HG03039 (cell line): ENCODE results near the gene ASL.
"Not testable (repeated sequence)": the region's sequence is repeated elsewhere in the genome, so short reads cannot be mapped to it uniquely, and the experiment has no call there.

Experiments
- ATAC-seq: cut with Tn5 transposase; IDR thresholded peaks from one replicate; pipeline ENCODE4 v1.9.1; 2021; ENCODE audit warnings: mild to moderate bottlenecking, moderate library complexity; ENCODE audit not compliant: unreplicated experiment

The ASL gene

GRCh38 chr7:66116680-66117420 lies 41.2 kb downstream of the ASL start:
- ATAC-seq: not testable (repeated sequence)

- ATAC-seq: no peak
Observed at GRCh38 chr7:66118603-66119002, 43.0 kb downstream of the ASL start.

- no peak for ATAC-seq
Observed at GRCh38 chr7:66119245-66119850, 43.7 kb downstream of the ASL start.

GRCh38 chr7:66123175-66123528 lies 47.5 kb downstream of the ASL start:
- no peak for ATAC-seq

- not testable (repeated sequence) for ATAC-seq
Observed at GRCh38 chr7:66124569-66124861, 48.9 kb downstream of the ASL start.

- no peak for ATAC-seq
Observed at GRCh38 chr7:66125052-66125694, 49.6 kb downstream of the ASL start.

- ATAC-seq: not testable (repeated sequence)
Observed at GRCh38 chr7:66125781-66126352, 50.2 kb downstream of the ASL start.

GRCh38 chr7:66127172-66127571 lies 51.6 kb downstream of the ASL start:
- ATAC-seq: not testable (repeated sequence)

- no peak for ATAC-seq
Observed at GRCh38 chr7:66138994-66139752, 63.6 kb downstream of the ASL start.

GRCh38 chr7:66140924-66141323 lies 65.3 kb downstream of the ASL start:
- no peak for ATAC-seq

GRCh38 chr7:66142334-66142733 lies 66.7 kb downstream of the ASL start:
- ATAC-seq: no peak

GRCh38 chr7:66142996-66143395 lies 67.4 kb downstream of the ASL start:
- no peak for ATAC-seq
